K562 (cell line): ENCODE measurements around the gene SAMD8. TPM values are rescaled to one million over a fixed set of nuclear protein-coding genes. Genes with fewer than 3 reads are reported as not detected.

Experiments
- KDM1A ChIP-seq, 2 experiments: fragments of 450-650 bp; IDR thresholded peaks; 2 replicates each; pipeline ENCODE4 v1.6.1; 2016; ENCODE audit warnings: mild to moderate bottlenecking in 2 of 2
- MITF ChIP-seq: IDR thresholded peaks from 2 replicates; pipeline ENCODE4 v1.6.1; 2014; ENCODE audit warnings: antibody characterized with exemption
- PRDM10 ChIP-seq: fragments of 450-650 bp; IDR thresholded peaks from 2 replicates; pipeline ENCODE4 v1.6.1; 2018; ENCODE audit not compliant: partially characterized antibody
- RCOR1 ChIP-seq, 2 experiments: IDR thresholded peaks; 2 replicates each; pipeline ENCODE4 v1.6.1; 2012; ENCODE audit warnings: low read depth in 2 of 2, low read length in 2 of 2, borderline replicate concordance in 1 of 2, improper control_type of control experiment in 1 of 2
- SIX5 ChIP-seq, 2 experiments: IDR thresholded peaks; 2 replicates each; pipeline ENCODE4 v1.6.1; 2011; ENCODE audit warnings: low read length in 2 of 2, borderline replicate concordance in 1 of 2, low read depth in 1 of 2, mild to moderate bottlenecking in 1 of 2, moderate library complexity in 1 of 2; ENCODE audit not compliant: insufficient read depth in 1 of 2
- polyA plus RNA-seq, 8 experiments: library from polyadenylated mRNA; depleted of rRNA in 4 of 8; stranded (reverse) in 5 of 8; unstranded in 3 of 8; fragments of >200 nt; fragmentation: Nextera tagmentation in 2 of 8; fragmentation: Illumina TruSeq in 1 of 8; extraction: Ambion mirVana in 2 of 8; extraction: Trizol in 1 of 8; gene quantifications; 2 replicates each; pipeline versions ENCODE4 v1.2.1 to v1.2.3, GENCODE V29; 2011 to 2014; ENCODE audit warnings: inconsistent platforms in 1 of 8, missing spikeins in 1 of 8
- total RNA-seq, 7 experiments: library from RNA; depleted of rRNA in 6 of 7; stranded (reverse); fragments of >200 nt in 6 of 7; fragmentation: Illumina TruSeq in 2 of 7; extraction: Trizol in 2 of 7; gene quantifications; 2 replicates each; pipeline versions ENCODE4 v1.2.1 to v1.2.3, GENCODE V29; 2011 to 2021; ENCODE audit warnings: low replicate concordance in 1 of 7
- TF ChIP-seq, protein P1 (sequence below), 2 experiments: fragments of 450-650 bp; formaldehyde crosslinking in 1 of 2; IDR thresholded peaks; 2 replicates each; pipeline versions ENCODE4 v1.4.0 to v1.6.1; 2014 to 2020; ENCODE audit warnings: mild to moderate bottlenecking in 2 of 2, borderline replicate concordance in 1 of 2, low read depth in 1 of 2
- TF ChIP-seq, protein P2 (sequence below): fragments of 250-450 bp; sonication (Bioruptor Pico); IDR thresholded peaks from 2 replicates; pipeline ENCODE4 v1.5.0; 2022; ENCODE audit warnings: mild to moderate bottlenecking

Gene SAMD8
- total and polyA plus RNA-seq, 9 of the 15 experiments (the other 6 are each of a cell fraction or from before 2014, with no cell fraction given) = 2.7 to 16.1 (median 6.2) TPM

- TF ChIP-seq PRDM10 (no peak), SIX5 (IDR thresholded peaks at IDR 0.05; ENCODE audit: borderline replicate concordance in 1 of 2, insufficient read depth in 1 of 2, low read depth in 1 of 2, low read length in 2 of 2) (no peak), KDM1A (IDR thresholded peaks at IDR 0.05) (peak in 1 of 2 experiments; percentile 60; a peak in 2 of 4 replicates), RCOR1 (IDR thresholded peaks at IDR 0.05; ENCODE audit: borderline replicate concordance in 1 of 2, low read depth in 2 of 2, low read length in 2 of 2) (peak in 1 of 2 experiments; percentile 36; a peak in 1 of 4 replicates), MITF (no peak)
- TF ChIP-seq, protein P1, sequence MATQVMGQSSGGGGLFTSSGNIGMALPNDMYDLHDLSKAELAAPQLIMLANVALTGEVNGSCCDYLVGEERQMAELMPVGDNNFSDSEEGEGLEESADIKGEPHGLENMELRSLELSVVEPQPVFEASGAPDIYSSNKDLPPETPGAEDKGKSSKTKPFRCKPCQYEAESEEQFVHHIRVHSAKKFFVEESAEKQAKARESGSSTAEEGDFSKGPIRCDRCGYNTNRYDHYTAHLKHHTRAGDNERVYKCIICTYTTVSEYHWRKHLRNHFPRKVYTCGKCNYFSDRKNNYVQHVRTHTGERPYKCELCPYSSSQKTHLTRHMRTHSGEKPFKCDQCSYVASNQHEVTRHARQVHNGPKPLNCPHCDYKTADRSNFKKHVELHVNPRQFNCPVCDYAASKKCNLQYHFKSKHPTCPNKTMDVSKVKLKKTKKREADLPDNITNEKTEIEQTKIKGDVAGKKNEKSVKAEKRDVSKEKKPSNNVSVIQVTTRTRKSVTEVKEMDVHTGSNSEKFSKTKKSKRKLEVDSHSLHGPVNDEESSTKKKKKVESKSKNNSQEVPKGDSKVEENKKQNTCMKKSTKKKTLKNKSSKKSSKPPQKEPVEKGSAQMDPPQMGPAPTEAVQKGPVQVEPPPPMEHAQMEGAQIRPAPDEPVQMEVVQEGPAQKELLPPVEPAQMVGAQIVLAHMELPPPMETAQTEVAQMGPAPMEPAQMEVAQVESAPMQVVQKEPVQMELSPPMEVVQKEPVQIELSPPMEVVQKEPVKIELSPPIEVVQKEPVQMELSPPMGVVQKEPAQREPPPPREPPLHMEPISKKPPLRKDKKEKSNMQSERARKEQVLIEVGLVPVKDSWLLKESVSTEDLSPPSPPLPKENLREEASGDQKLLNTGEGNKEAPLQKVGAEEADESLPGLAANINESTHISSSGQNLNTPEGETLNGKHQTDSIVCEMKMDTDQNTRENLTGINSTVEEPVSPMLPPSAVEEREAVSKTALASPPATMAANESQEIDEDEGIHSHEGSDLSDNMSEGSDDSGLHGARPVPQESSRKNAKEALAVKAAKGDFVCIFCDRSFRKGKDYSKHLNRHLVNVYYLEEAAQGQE (IDR thresholded peaks at IDR 0.05; ENCODE audit: borderline replicate concordance) = no peak
- TF ChIP-seq, protein P1 (CRISPR knock-in tag; IDR thresholded peaks at IDR 0.05; ENCODE audit: low read depth) = no peak
- TF ChIP-seq, protein P2, sequence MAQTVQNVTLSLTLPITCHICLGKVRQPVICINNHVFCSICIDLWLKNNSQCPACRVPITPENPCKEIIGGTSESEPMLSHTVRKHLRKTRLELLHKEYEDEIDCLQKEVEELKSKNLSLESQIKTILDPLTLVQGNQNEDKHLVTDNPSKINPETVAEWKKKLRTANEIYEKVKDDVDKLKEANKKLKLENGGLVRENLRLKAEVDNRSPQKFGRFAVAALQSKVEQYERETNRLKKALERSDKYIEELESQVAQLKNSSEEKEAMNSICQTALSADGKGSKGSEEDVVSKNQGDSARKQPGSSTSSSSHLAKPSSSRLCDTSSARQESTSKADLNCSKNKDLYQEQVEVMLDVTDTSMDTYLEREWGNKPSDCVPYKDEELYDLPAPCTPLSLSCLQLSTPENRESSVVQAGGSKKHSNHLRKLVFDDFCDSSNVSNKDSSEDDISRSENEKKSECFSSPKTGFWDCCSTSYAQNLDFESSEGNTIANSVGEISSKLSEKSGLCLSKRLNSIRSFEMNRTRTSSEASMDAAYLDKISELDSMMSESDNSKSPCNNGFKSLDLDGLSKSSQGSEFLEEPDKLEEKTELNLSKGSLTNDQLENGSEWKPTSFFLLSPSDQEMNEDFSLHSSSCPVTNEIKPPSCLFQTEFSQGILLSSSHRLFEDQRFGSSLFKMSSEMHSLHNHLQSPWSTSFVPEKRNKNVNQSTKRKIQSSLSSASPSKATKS = no peak
Measured at GRCh38 chr10:75088640-75089039, 22.8 kb upstream of the SAMD8 start (continued).
